ENCODE data around the gene SORBS1.

SORBS1 gene

GRCh38 chr10:95391581-95392216 lies 169.5 kb downstream of the SORBS1 start:
- no peak for DNase-seq (ENCODE audit: low read depth in 2 of 2)

GRCh38 chr10:95391164-95391563 lies 170.0 kb downstream of the SORBS1 start:
- DNase-seq (ENCODE audit: low read depth in 2 of 2), result no peak

GRCh38 chr10:95389982-95390381 lies 171.2 kb downstream of the SORBS1 start:
- no peak for DNase-seq (ENCODE audit: low read depth in 2 of 2)

- DNase-seq (ENCODE audit: low read depth in 2 of 2), result no peak
Observed at GRCh38 chr10:95389176-95389575, 172.0 kb downstream of the SORBS1 start.

- DNase-seq (ENCODE audit: low read depth in 2 of 2), result no peak
Observed at GRCh38 chr10:95388539-95388938, 172.6 kb downstream of the SORBS1 start.

- no peak for DNase-seq (ENCODE audit: low read depth in 2 of 2)
Observed at GRCh38 chr10:95388109-95388471, 173.1 kb downstream of the SORBS1 start.

- peak in 1 of 2 donors; percentile 2 for DNase-seq (ENCODE audit: low read depth in 2 of 2)
Observed at GRCh38 chr10:95384011-95384704, 177.0 kb downstream of the SORBS1 start.

GRCh38 chr10:95382596-95382995 lies 178.6 kb downstream of the SORBS1 start:
- DNase-seq (ENCODE audit: low read depth in 2 of 2), result no peak

GRCh38 chr10:95382174-95382573 lies 179.0 kb downstream of the SORBS1 start:
- no peak for DNase-seq (ENCODE audit: low read depth in 2 of 2)

- DNase-seq (ENCODE audit: low read depth in 2 of 2), result no peak
Observed at GRCh38 chr10:95377950-95378349, 183.2 kb downstream of the SORBS1 start.

GRCh38 chr10:95375418-95375817 lies 185.8 kb downstream of the SORBS1 start:
- no peak for DNase-seq (ENCODE audit: low read depth in 2 of 2)

GRCh38 chr10:95374597-95375209 lies 186.5 kb downstream of the SORBS1 start:
- peak; percentile 31 to 53 for DNase-seq (ENCODE audit: low read depth in 2 of 2)

GRCh38 chr10:95373660-95374059 lies 187.5 kb downstream of the SORBS1 start:
- DNase-seq (ENCODE audit: low read depth in 2 of 2), result no peak

- no peak for DNase-seq (ENCODE audit: low read depth in 2 of 2)
Observed at GRCh38 chr10:95364342-95364741, 196.8 kb downstream of the SORBS1 start.

- DNase-seq (ENCODE audit: low read depth in 2 of 2), result peak in 1 of 2 donors; percentile 41
Observed at GRCh38 chr10:95363303-95363912, 197.8 kb downstream of the SORBS1 start.

GRCh38 chr10:95360122-95360714 lies 201.0 kb downstream of the SORBS1 start:
- DNase-seq (ENCODE audit: low read depth in 2 of 2), result no peak

- DNase-seq (ENCODE audit: low read depth in 2 of 2), result no peak
Observed at GRCh38 chr10:95359466-95359865, 201.7 kb downstream of the SORBS1 start.

- DNase-seq (ENCODE audit: low read depth in 2 of 2), result no peak
Observed at GRCh38 chr10:95356190-95356955, 204.8 kb downstream of the SORBS1 start.

- no peak for DNase-seq (ENCODE audit: low read depth in 2 of 2)
Observed at GRCh38 chr10:95355301-95355700, 205.9 kb downstream of the SORBS1 start.

GRCh38 chr10:95354110-95354509 lies 207.1 kb downstream of the SORBS1 start:
- no peak for DNase-seq (ENCODE audit: low read depth in 2 of 2)

GRCh38 chr10:95353123-95353522 lies 208.0 kb downstream of the SORBS1 start:
- DNase-seq (ENCODE audit: low read depth in 2 of 2), result no peak

GRCh38 chr10:95352684-95353083 lies 208.5 kb downstream of the SORBS1 start:
- DNase-seq (ENCODE audit: low read depth in 2 of 2), result no peak
